Sigmoid colon (tissue), 4 donors: ENCODE results near the gene DNAJB13.

ENCODE experiments used
- EP300 ChIP-seq, 4 donors: sonication (generic); formaldehyde crosslinking; IDR thresholded peaks; one replicate each; pipeline ENCODE4 v1.6.1; 2017; ENCODE audit warnings: antibody characterized with exemption in 4 of 4
- POLR2A ChIP-seq, 2 donors: fragments of 450-650 bp; IDR thresholded peaks; one replicate each; pipeline ENCODE4 v1.6.1; 2016; ENCODE audit warnings: antibody characterized with exemption in 2 of 2, mild to moderate bottlenecking in 2 of 2, moderate library complexity in 2 of 2

DNA sequence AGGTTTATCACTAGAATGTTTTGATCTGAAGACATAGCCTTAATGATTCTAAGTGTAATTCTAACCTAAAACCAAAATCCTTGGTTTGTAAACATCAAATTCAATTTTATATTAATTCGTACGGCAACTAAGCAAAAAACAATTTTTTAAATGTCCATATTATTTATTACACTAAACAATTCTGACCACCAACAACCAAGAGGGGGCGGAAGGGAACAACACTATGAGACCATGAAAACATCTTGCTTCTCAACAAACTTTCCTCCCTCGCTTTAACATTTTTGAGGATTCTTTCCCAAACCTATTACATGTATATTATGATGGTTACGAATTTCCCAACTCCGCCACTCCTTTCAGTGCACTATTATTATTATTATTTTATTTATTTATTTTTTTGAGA lies 38.3 kb downstream of the DNAJB13 start:
- TF ChIP-seq EP300 (IDR thresholded peaks at IDR 0.05) (no peak), POLR2A (IDR thresholded peaks at IDR 0.05) (no peak)
